H9 (cell line): Measurements from ENCODE around the gene PLPP1. TPM values are rescaled to one million over a fixed set of nuclear protein-coding genes. Genes with fewer than 3 reads are reported as not detected.

Source experiments
- DNase-seq: peaks from one replicate; pipeline ENCODE4 v3.0.0-alpha.2; 2017
- H2AFZ ChIP-seq: one replicate; pipeline ENCODE4 v1.6.1; 2013; ENCODE audit warnings: mild to moderate bottlenecking, low read length, control low read depth, moderate library complexity
- H2AK5ac ChIP-seq: 2 replicates; pipeline ENCODE4 v1.6.1; 2013; ENCODE audit warnings: low read length, control low read depth, mixed read lengths; ENCODE audit not compliant: insufficient read length
- H2BK120ac ChIP-seq: one replicate; pipeline ENCODE4 v1.6.1; 2013; ENCODE audit warnings: low read depth, mild to moderate bottlenecking, low read length, control low read depth, inconsistent platforms; ENCODE audit not compliant: poor library complexity, severe bottlenecking
- H2BK12ac ChIP-seq: 2 replicates; pipeline ENCODE4 v1.6.1; 2013; ENCODE audit warnings: low read length, control low read depth, mixed read lengths, low read depth; ENCODE audit not compliant: insufficient read length
- H2BK15ac ChIP-seq: 2 replicates; pipeline ENCODE4 v1.6.1; 2013; ENCODE audit warnings: low read depth, low read length, control low read depth
- H2BK20ac ChIP-seq: one replicate; pipeline ENCODE4 v1.6.1; 2013; ENCODE audit warnings: low read depth, mild to moderate bottlenecking, low read length, control low read depth, inconsistent platforms; ENCODE audit not compliant: poor library complexity, severe bottlenecking
- H2BK5ac ChIP-seq: 2 replicates; pipeline ENCODE4 v1.6.1; 2013; ENCODE audit warnings: low read length, control low read depth, mixed read lengths; ENCODE audit not compliant: insufficient read length
- H3K14ac ChIP-seq: 2 replicates; pipeline ENCODE4 v1.6.1; 2013; ENCODE audit warnings: low read length, control low read depth; ENCODE audit not compliant: insufficient read depth
- H3K18ac ChIP-seq: 2 replicates; pipeline ENCODE4 v1.6.1; 2013; ENCODE audit warnings: low read depth, mild to moderate bottlenecking, mixed read lengths, low read length, control low read depth; ENCODE audit not compliant: insufficient read length
- H3K23ac ChIP-seq: 2 replicates; pipeline ENCODE4 v1.6.1; 2013; ENCODE audit warnings: low read length, control low read depth, mixed read lengths, low read depth; ENCODE audit not compliant: insufficient read length
- H3K23me2 ChIP-seq: 2 replicates; pipeline ENCODE4 v1.6.1; 2013; ENCODE audit warnings: low read depth, mild to moderate bottlenecking, mixed read lengths, low read length, control low read depth; ENCODE audit not compliant: insufficient read length, poor library complexity, severe bottlenecking
- H3K27ac ChIP-seq: 2 replicates; pipeline ENCODE4 v1.5.1; 2013; ENCODE audit warnings: low read length, control low read depth, mixed read lengths, low read depth; ENCODE audit not compliant: insufficient read length
- H3K27me3 ChIP-seq: 2 replicates; pipeline ENCODE4 v1.6.1; 2013; ENCODE audit warnings: low read length, control low read depth, inconsistent platforms; ENCODE audit not compliant: insufficient read depth
- H3K4ac ChIP-seq: 2 replicates; pipeline ENCODE4 v1.6.1; 2013; ENCODE audit warnings: low read depth, mild to moderate bottlenecking, control low read depth, inconsistent platforms, low read length, moderate library complexity
- H3K4me1 ChIP-seq: 2 replicates; pipeline ENCODE4 v1.6.1; 2013; ENCODE audit warnings: low read length, control low read depth, inconsistent platforms; ENCODE audit not compliant: insufficient read depth
- H3K4me2 ChIP-seq: 2 replicates; pipeline ENCODE4 v1.6.1; 2013; ENCODE audit warnings: low read length, control low read depth, mixed read lengths; ENCODE audit not compliant: insufficient read length, insufficient read depth
- H3K56ac ChIP-seq: 2 replicates; pipeline ENCODE4 v1.6.1; 2013; ENCODE audit warnings: low read depth, mild to moderate bottlenecking, mixed read lengths, low read length, control low read depth; ENCODE audit not compliant: insufficient read length
- H3K79me1 ChIP-seq: 2 replicates; pipeline ENCODE4 v1.6.1; 2013; ENCODE audit warnings: low read depth, mild to moderate bottlenecking, moderate library complexity, low read length, control low read depth, inconsistent platforms; ENCODE audit not compliant: insufficient read depth, poor library complexity, severe bottlenecking
- H3K79me2 ChIP-seq: 2 replicates; pipeline ENCODE4 v1.6.1; 2013; ENCODE audit warnings: low read length, control low read depth, inconsistent platforms; ENCODE audit not compliant: insufficient read depth
- H3K9ac ChIP-seq: 2 replicates; pipeline ENCODE4 v1.6.1; 2013; ENCODE audit warnings: low read length, control low read depth, mixed read lengths; ENCODE audit not compliant: insufficient read length; ENCODE audit errors: extremely low read depth
- H3K9me3 ChIP-seq: one replicate; pipeline ENCODE4 v1.6.1; 2013; ENCODE audit warnings: low read depth, low read length, inconsistent platforms; ENCODE audit not compliant: control insufficient read depth
- H3T11ph ChIP-seq: one replicate; pipeline ENCODE4 v1.6.1; 2013; ENCODE audit warnings: mild to moderate bottlenecking, low read length, control low read depth, inconsistent platforms
- H4K20me1 ChIP-seq: one replicate; pipeline ENCODE4 v1.6.1; 2013; ENCODE audit not compliant: control insufficient read depth, insufficient read length, insufficient read depth
- H4K5ac ChIP-seq: 2 replicates; pipeline ENCODE4 v1.6.1; 2013; ENCODE audit warnings: low read depth, mild to moderate bottlenecking, mixed read lengths, low read length, control low read depth; ENCODE audit not compliant: insufficient read length
- H4K8ac ChIP-seq: replicated peaks from 2 replicates; pipeline ENCODE4 v1.6.1; 2013; ENCODE audit warnings: low read length, control low read depth, mixed read lengths, low read depth; ENCODE audit not compliant: insufficient read length
- H4K91ac ChIP-seq: 2 replicates; pipeline ENCODE4 v1.6.1; 2013; ENCODE audit warnings: low read depth, mild to moderate bottlenecking, moderate library complexity, mixed read lengths, low read length, control low read depth; ENCODE audit not compliant: insufficient read length
- H3K27ac Mint-ChIP-seq, 3 experiments: 2 replicates in 2 of 3; 3 replicates in 1 of 3; pipeline ENCODE4 v1.8.0; 2020 to 2021; ENCODE audit warnings: mixed read lengths in 3 of 3, mild to moderate bottlenecking in 1 of 3, moderate library complexity in 1 of 3
- H3K27me3 Mint-ChIP-seq: 2 replicates; pipeline ENCODE4 v1.8.0; 2021; ENCODE audit warnings: low read depth, mild to moderate bottlenecking, moderate library complexity, mixed read lengths
- H3K36me3 Mint-ChIP-seq, 3 experiments: 2 replicates in 2 of 3; 3 replicates in 1 of 3; pipeline ENCODE4 v1.8.0; 2020 to 2021; ENCODE audit warnings: low read depth in 3 of 3, mixed read lengths in 3 of 3; ENCODE audit not compliant: insufficient read depth in 1 of 3
- H3K4me1 Mint-ChIP-seq, 2 experiments: 2 replicates each; pipeline ENCODE4 v1.8.0; 2020; ENCODE audit warnings: mixed read lengths in 2 of 2
- H3K4me3 Mint-ChIP-seq, 2 experiments: 2 replicates in 1 of 2; 3 replicates in 1 of 2; pipeline ENCODE4 v1.8.0; 2020 to 2021; ENCODE audit warnings: mild to moderate bottlenecking in 2 of 2, mixed read lengths in 2 of 2, moderate library complexity in 1 of 2
- H3K9me3 Mint-ChIP-seq, 2 experiments: 2 replicates in 1 of 2; 3 replicates in 1 of 2; pipeline ENCODE4 v1.8.0; 2020; ENCODE audit warnings: mild to moderate bottlenecking in 2 of 2, mixed read lengths in 2 of 2, moderate library complexity in 1 of 2
- WGBS: extraction: QIAGEN DNeasy Blood & Tissue Kit; methylation state at CpG from one replicate; pipeline ENCODE4 v1.1.7; 2013; ENCODE audit warnings: missing lambda C conversion rate, low lambda C conversion rate, mixed read lengths; ENCODE audit not compliant: insufficient read length; ENCODE audit errors: extremely low coverage; 5-methylcytosine and 5-hydroxymethylcytosine counted together
- total RNA-seq: library from RNA; stranded (reverse); gene quantifications from 2 replicates; pipeline ENCODE4 v1.2.1, GENCODE V29; 2021
- TF ChIP-seq, protein P1 (sequence below): fragments of 200-600 bp; sonication (generic); conservative IDR thresholded peaks from 3 replicates; pipeline ENCODE4 v1.8.0; 2021; ENCODE audit warnings: antibody characterized with exemption, mild to moderate bottlenecking

The PLPP1 gene
- total RNA-seq, 1 experiment from 2014 or later, result 85.9 TPM

GRCh38 chr5:55540024-55540423 is 5.3 kb upstream of the PLPP1 start:
- no peaks in the 10 kb centered on the region; the same call in 1 of the 2 replicates for H3K4me1 ChIP-seq
- no peaks in the 10 kb centered on the region for H3K36me3 Mint-ChIP-seq
- H3T11ph ChIP-seq, result no peak overlapping the region
- H3K27me3 Mint-ChIP-seq, result no peaks in the 10 kb centered on the region
- H3K23ac ChIP-seq, result no peak overlapping the region
- H3K79me1 ChIP-seq, result no peaks in the 10 kb centered on the region
- no peak overlapping the region for H2AK5ac ChIP-seq
- H4K8ac ChIP-seq, result no peak overlapping the region
- H3K79me2 ChIP-seq, result no peaks in the 10 kb centered on the region
- H3K4me3 Mint-ChIP-seq, result no peak overlapping the region
- no peak overlapping the region for H2BK120ac ChIP-seq
- peaks cover 36 to 41% of the 10 kb centered on the region in 2 experiments for H3K4me1 Mint-ChIP-seq
- peaks cover 3% of the 10 kb centered on the region for H4K20me1 ChIP-seq
- H3K4ac ChIP-seq, result no peak overlapping the region
- H3K18ac ChIP-seq, result no peak overlapping the region
- H3K56ac ChIP-seq, result no peak overlapping the region
- no peaks in the 10 kb centered on the region for H3K9me3 Mint-ChIP-seq
- no peak overlapping the region for H3K4me2 ChIP-seq
- no peaks in the 10 kb centered on the region for H3K27me3 ChIP-seq
- no peak overlapping the region for H3K14ac ChIP-seq
- no peak overlapping the region for H4K91ac ChIP-seq
- no peak overlapping the region for H3K9ac ChIP-seq
- H3K23me2 ChIP-seq, result peaks cover 3% of the 10 kb centered on the region
- H2BK5ac ChIP-seq, result no peak overlapping the region
- no peak overlapping the region for H2BK20ac ChIP-seq
- no peak overlapping the region for H2AFZ ChIP-seq
- H2BK12ac ChIP-seq, result no peak overlapping the region
- no CpG with 5 or more reads among the region's 1 CpG for WGBS
- H2BK15ac ChIP-seq, result no peak overlapping the region
- H3K9me3 ChIP-seq, result no peaks in the 10 kb centered on the region
- H3K27ac ChIP-seq, result no peak overlapping the region
- H4K5ac ChIP-seq, result no peak overlapping the region
- DNase-seq, result no peak
- TF ChIP-seq, protein P1, sequence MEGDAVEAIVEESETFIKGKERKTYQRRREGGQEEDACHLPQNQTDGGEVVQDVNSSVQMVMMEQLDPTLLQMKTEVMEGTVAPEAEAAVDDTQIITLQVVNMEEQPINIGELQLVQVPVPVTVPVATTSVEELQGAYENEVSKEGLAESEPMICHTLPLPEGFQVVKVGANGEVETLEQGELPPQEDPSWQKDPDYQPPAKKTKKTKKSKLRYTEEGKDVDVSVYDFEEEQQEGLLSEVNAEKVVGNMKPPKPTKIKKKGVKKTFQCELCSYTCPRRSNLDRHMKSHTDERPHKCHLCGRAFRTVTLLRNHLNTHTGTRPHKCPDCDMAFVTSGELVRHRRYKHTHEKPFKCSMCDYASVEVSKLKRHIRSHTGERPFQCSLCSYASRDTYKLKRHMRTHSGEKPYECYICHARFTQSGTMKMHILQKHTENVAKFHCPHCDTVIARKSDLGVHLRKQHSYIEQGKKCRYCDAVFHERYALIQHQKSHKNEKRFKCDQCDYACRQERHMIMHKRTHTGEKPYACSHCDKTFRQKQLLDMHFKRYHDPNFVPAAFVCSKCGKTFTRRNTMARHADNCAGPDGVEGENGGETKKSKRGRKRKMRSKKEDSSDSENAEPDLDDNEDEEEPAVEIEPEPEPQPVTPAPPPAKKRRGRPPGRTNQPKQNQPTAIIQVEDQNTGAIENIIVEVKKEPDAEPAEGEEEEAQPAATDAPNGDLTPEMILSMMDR, result no peak
- H3K27ac Mint-ChIP-seq, result no peak overlapping the region
